Measurements from ENCODE around the gene PLK4.

- TF ChIP-seq USF2 (IDR thresholded peaks at IDR 0.05), result no peak
- no peak for TF ChIP-seq POLR2A (IDR thresholded peaks at IDR 0.05; ENCODE audit: low read length)
- no peak for TF ChIP-seq CTCF (IDR thresholded peaks at IDR 0.05)
- no peak for TF ChIP-seq JUN (IDR thresholded peaks at IDR 0.05)
- no peak for TF ChIP-seq SMC3 (IDR thresholded peaks at IDR 0.05)
- no peak for TF ChIP-seq ELK1 (IDR thresholded peaks at IDR 0.05; ENCODE audit: low read depth, low read length)
- TF ChIP-seq HEYL (CRISPR knock-in tag; IDR thresholded peaks at IDR 0.05), result no peak
- no peak for TF ChIP-seq ZNF302 (CRISPR knock-in tag; IDR thresholded peaks at IDR 0.05)
- TF ChIP-seq CHD2 (IDR thresholded peaks at IDR 0.05; ENCODE audit: low read length, partially characterized antibody), result no peak
- no peak for TF ChIP-seq TFCP2L1 (CRISPR knock-in tag; IDR thresholded peaks at IDR 0.05)
- no peak for TF ChIP-seq ESRRA (IDR thresholded peaks at IDR 0.05; ENCODE audit: borderline replicate concordance, low read length)
- TF ChIP-seq EP300 (IDR thresholded peaks at IDR 0.05), result no peak
Observed at GRCh38 chr4:127920521-127920920, 39.8 kb downstream of the PLK4 start.

All from A549 (cell line).